ENCODE results near the gene WFDC1. TPM values are rescaled to one million over a fixed set of nuclear protein-coding genes. Genes with fewer than 3 reads are reported as not detected.
A peak's percentile ranks its signal among the peaks of the same experiment; 100 is the strongest.

WFDC1 gene
- total RNA-seq, 2 donors from 2014 or later, result 60.9 to 80.8 TPM

GRCh38 chr16:84371553-84371865 is 76.8 kb downstream of the WFDC1 start:
- Histone ChIP-seq H3K36me3 (no peaks in the 10 kb centered on the region), H3K27me3 (replicated peaks; ENCODE audit: insufficient read depth) (no peaks in the 10 kb centered on the region), H3K4me3 (no peak overlapping the region), H3K9me3 (no peaks in the 10 kb centered on the region), H3K27ac (no peak overlapping the region), H3K4me1 (replicated peaks) (peaks cover 2% of the 10 kb centered on the region)
- intact Hi-C loops (cut with DNase I), result no loop called here
- no peak for DNase-seq (ENCODE audit: low spot score)
- TF ChIP-seq CTCF (IDR thresholded peaks at IDR 0.05), result no peak
- no peak for TF ChIP-seq POLR2AphosphoS5 (IDR thresholded peaks at IDR 0.05)
- no peak for TF ChIP-seq POLR2A (IDR thresholded peaks at IDR 0.05)
- WGBS, result 72% methylated on average over 4 of the region's 4 CpGs

- H3K4me1 ChIP-seq (replicated peaks), result peaks cover 2% of the 10 kb centered on the region
- TF ChIP-seq POLR2AphosphoS5 (IDR thresholded peaks at IDR 0.05), result peak; percentile 66
- TF ChIP-seq CTCF (IDR thresholded peaks at IDR 0.05), result no peak
- H3K9me3 ChIP-seq, result no peaks in the 10 kb centered on the region
- H3K36me3 ChIP-seq, result no peaks in the 10 kb centered on the region
- intact Hi-C loops (cut with DNase I), result no loop called here
- H3K27me3 ChIP-seq (replicated peaks; ENCODE audit: insufficient read depth), result no peaks in the 10 kb centered on the region
- 50% methylated on average over 10 of the region's 10 CpGs for WGBS
- H3K27ac ChIP-seq, result peak overlapping the region; percentile 9 to 57
- H3K4me3 ChIP-seq, result no peak overlapping the region
- peak; percentile 31 for DNase-seq (ENCODE audit: low spot score)
These were observed 79.3 kb downstream of the WFDC1 start for GRCh38 chr16:84373907-84374489.

- Histone ChIP-seq H3K36me3 (no peaks in the 10 kb centered on the region), H3K4me1 (replicated peaks) (peaks cover 2% of the 10 kb centered on the region), H3K27ac (no peak overlapping the region), H3K27me3 (replicated peaks; ENCODE audit: insufficient read depth) (no peaks in the 10 kb centered on the region), H3K4me3 (no peak overlapping the region), H3K9me3 (no peaks in the 10 kb centered on the region)
- intact Hi-C loops (cut with DNase I), result no loop called here
- no peak for DNase-seq (ENCODE audit: low spot score)
- TF ChIP-seq CTCF (IDR thresholded peaks at IDR 0.05), result no peak
- no peak for TF ChIP-seq POLR2AphosphoS5 (IDR thresholded peaks at IDR 0.05)
- TF ChIP-seq POLR2A (IDR thresholded peaks at IDR 0.05), result no peak
- 75% methylated on average over 7 of the region's 7 CpGs for WGBS
These were observed 83.4 kb downstream of the WFDC1 start for GRCh38 chr16:84378099-84378498.

- intact Hi-C loops (cut with DNase I), result no loop called here
- H3K36me3 ChIP-seq, result no peaks in the 10 kb centered on the region
- 72% methylated on average over 13 of the region's 13 CpGs for WGBS
These were observed 83.9 kb downstream of the WFDC1 start for GRCh38 chr16:84378567-84378966.

More at GRCh38 chr16:84378567-84378966, 83.9 kb downstream of the WFDC1 start:
- no peak for DNase-seq (ENCODE audit: low spot score)
- H3K9me3 ChIP-seq, result no peaks in the 10 kb centered on the region
- peaks cover 2% of the 10 kb centered on the region for H3K4me1 ChIP-seq (replicated peaks)
- H3K4me3 ChIP-seq, result no peak overlapping the region
- no peaks in the 10 kb centered on the region for H3K27me3 ChIP-seq (replicated peaks; ENCODE audit: insufficient read depth)
- TF ChIP-seq POLR2A (IDR thresholded peaks at IDR 0.05), result no peak
- TF ChIP-seq POLR2AphosphoS5 (IDR thresholded peaks at IDR 0.05), result no peak
- no peak for TF ChIP-seq CTCF (IDR thresholded peaks at IDR 0.05)
- H3K27ac ChIP-seq, result peak overlapping the region in 1 of 2 donors; percentile 4
